NB4 (cell line): Measurements from ENCODE around the gene XDH.

Experiments
- CTCF ChIP-seq: IDR thresholded peaks from one replicate; pipeline ENCODE4 v1.5.1; 2012; ENCODE audit warnings: low read depth, low read length
- POLR2A ChIP-seq: IDR thresholded peaks from 2 replicates; pipeline ENCODE4 v1.6.1; 2011; ENCODE audit warnings: mild to moderate bottlenecking; ENCODE audit not compliant: insufficient read length; ENCODE audit errors: extremely low read depth

DNA sequence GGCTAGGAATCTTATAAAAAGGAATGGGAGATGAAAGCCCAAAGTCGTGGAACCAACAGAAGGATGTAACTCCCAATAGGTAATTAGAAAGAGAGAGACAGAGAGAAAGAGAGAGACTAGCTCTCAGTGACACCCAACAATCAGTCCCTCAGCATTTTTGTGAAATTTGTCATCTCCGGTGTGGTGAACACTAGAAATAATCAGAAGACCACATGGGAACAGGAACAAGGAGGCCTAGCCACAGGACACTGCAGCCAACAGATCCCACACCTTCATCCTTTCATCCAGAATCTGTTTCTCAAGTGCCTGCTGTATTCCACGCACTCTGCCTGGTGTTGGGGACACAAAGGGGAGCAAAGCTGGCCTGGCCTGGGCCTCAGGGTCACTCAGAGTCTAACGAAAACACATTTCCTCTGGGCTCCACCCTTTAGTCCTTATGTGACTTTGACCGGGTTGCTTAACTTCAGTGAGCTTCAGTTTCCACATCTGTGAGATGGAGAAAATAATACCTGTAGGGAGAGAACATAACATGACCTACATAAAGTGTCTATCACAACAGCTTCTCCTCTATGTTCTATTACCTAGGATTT is 127.5 kb downstream of the XDH start:
- no peak for TF ChIP-seq CTCF
- TF ChIP-seq POLR2A = no peak
